CD4-positive, alpha-beta memory T cell (primary cell): ENCODE data around the gene ZNF263. TPM values are rescaled to one million over a fixed set of nuclear protein-coding genes. Genes with fewer than 3 reads are reported as not detected.

Source experiments
- CTCF ChIA-PET: fragments of 350-600 bp; sonication (Branson Sonifier 250); formaldehyde crosslinking; loops from one replicate; lab custom pipeline; 2021; ENCODE audit warnings: inconsistent platforms; ENCODE audit not compliant: partially characterized antibody; lab: Charles Lee
- POLR2A ChIA-PET: fragments of 350-600 bp; sonication (Branson Sonifier 250); formaldehyde crosslinking; loops from one replicate; lab custom pipeline; 2021; ENCODE audit not compliant: partially characterized antibody; lab: Charles Lee
- DNase-seq, 5 donors: peaks; one replicate each; pipeline versions ENCODE4 v3.0.0 to v3.0.0-alpha.2; 2020 to 2022; ENCODE audit warnings: mixed read lengths in 1 of 5
- H3K27ac ChIP-seq: one replicate; pipeline ENCODE4 v1.7.0; 2013; ENCODE audit warnings: low read depth, low read length
- H3K27me3 ChIP-seq: 2 replicates; pipeline ENCODE4 v1.7.0; 2013; ENCODE audit warnings: mild to moderate bottlenecking, low read length, moderate library complexity; ENCODE audit not compliant: insufficient read depth
- H3K36me3 ChIP-seq: 2 replicates; pipeline ENCODE4 v1.7.0; 2013; ENCODE audit warnings: mild to moderate bottlenecking, low read length, moderate library complexity; ENCODE audit not compliant: insufficient read depth
- H3K4me1 ChIP-seq: 2 replicates; pipeline ENCODE4 v1.7.0; 2013; ENCODE audit warnings: mild to moderate bottlenecking, low read length, moderate library complexity; ENCODE audit not compliant: insufficient read depth
- H3K4me3 ChIP-seq, 2 donors: one replicate each; pipeline ENCODE4 v1.7.0; 2013; ENCODE audit warnings: low read length in 2 of 2, mild to moderate bottlenecking in 1 of 2
- H3K9me3 ChIP-seq, 2 donors: one replicate each; pipeline ENCODE4 v1.7.0; 2013; ENCODE audit warnings: low read length in 2 of 2, control low read depth in 1 of 2; ENCODE audit not compliant: control insufficient read depth in 1 of 2
- H3K27ac Mint-ChIP-seq, 7 donors: one replicate each; pipeline ENCODE4 v1.8.0; 2020 to 2021; ENCODE audit warnings: mixed read lengths in 7 of 7, mild to moderate bottlenecking in 6 of 7, inconsistent platforms in 3 of 7, moderate library complexity in 3 of 7
- H3K27me3 Mint-ChIP-seq, 2 donors: one replicate each; pipeline ENCODE4 v1.8.0; 2020 to 2021; ENCODE audit warnings: mixed read lengths in 2 of 2
- H3K36me3 Mint-ChIP-seq, 2 donors: one replicate each; pipeline ENCODE4 v1.8.0; 2020 to 2021; ENCODE audit warnings: mixed read lengths in 2 of 2, inconsistent platforms in 1 of 2, mild to moderate bottlenecking in 1 of 2
- H3K4me1 Mint-ChIP-seq, 4 donors: one replicate each; pipeline ENCODE4 v1.8.0; 2020 to 2021; ENCODE audit warnings: mixed read lengths in 4 of 4, mild to moderate bottlenecking in 1 of 4
- H3K4me3 Mint-ChIP-seq, 8 donors: one replicate each; pipeline ENCODE4 v1.8.0; 2020 to 2021; ENCODE audit warnings: mixed read lengths in 8 of 8, mild to moderate bottlenecking in 7 of 8, moderate library complexity in 6 of 8, inconsistent platforms in 3 of 8
- H3K9me3 Mint-ChIP-seq, 8 donors: one replicate each; pipeline ENCODE4 v1.8.0; 2020 to 2021; ENCODE audit warnings: mixed read lengths in 8 of 8, mild to moderate bottlenecking in 5 of 8, inconsistent platforms in 3 of 8, moderate library complexity in 1 of 8
- intact Hi-C: fragments of 100-400 bp; cut with micrococcal nuclease; formaldehyde crosslinking; loops from one replicate; pipeline ENCODE4 v1.15.1; 2023
- polyA plus RNA-seq, 2 donors: library from polyadenylated mRNA; unstranded; fragments of 300-500 nt; fragmentation: Illumina TruSeq; gene quantifications; one replicate each; pipeline ENCODE4 v1.2.3, GENCODE V29; 2021
- total RNA-seq, 2 experiments: library from RNA; stranded (reverse); gene quantifications; one replicate each; pipeline ENCODE4 v1.2.3, GENCODE V29; 2021

ZNF263 gene
- total and polyA plus RNA-seq, 4 experiments from 2014 or later = 29.3 to 45.1 (median 40.9) TPM

GRCh38 chr16:3242709-3243108 is 40.6 kb upstream of the ZNF263 start:
- Histone ChIP-seq H3K27ac (no peak overlapping the region), H3K27me3 (no peaks in the 10 kb centered on the region), H3K4me3 (no peak overlapping the region), H3K9me3 (no peaks in the 10 kb centered on the region), H3K36me3 (no peaks in the 10 kb centered on the region), H3K4me1 (no peaks in the 10 kb centered on the region)
- POLR2A ChIA-PET = no interaction called here
- Mint-ChIP-seq H3K27ac (no peak overlapping the region), H3K36me3 (no peaks in the 10 kb centered on the region), H3K9me3 (peaks cover 0 to 3% (median 0%) of the 10 kb centered on the region in 8 donors), H3K4me3 (no peak overlapping the region), H3K27me3 (peaks cover 2 to 4% of the 10 kb centered on the region in 2 donors), H3K4me1 (no peaks in the 10 kb centered on the region)
- no peak for DNase-seq
- intact Hi-C loops = no loop called here
- CTCF ChIA-PET = interaction anchor here (0.8 to 1.1 kb wide), 2 partner anchors 9 to 51 kb away, joined by 3 read pairs; no protein-coding TSS in a partner anchor

DNA sequence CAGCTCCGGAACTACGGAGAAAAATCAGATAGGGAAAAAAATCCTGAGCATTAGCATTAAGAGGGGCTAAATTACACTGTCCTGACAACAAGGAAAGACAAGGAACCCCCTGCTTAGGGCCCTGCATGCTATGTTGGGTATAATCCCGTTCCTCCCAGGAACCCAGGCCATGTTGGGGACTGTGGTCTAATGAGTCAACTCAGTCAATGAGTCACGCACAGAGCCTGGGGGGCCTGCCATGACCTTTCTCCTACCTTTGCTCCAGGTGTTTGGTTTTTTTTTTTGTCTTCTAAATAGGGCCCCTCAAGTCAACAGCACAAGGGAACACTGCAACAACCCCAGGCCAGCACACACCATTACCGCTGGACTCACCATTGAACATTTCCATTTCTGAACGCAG is 39.4 kb upstream of the ZNF263 start:
- H3K4me1 ChIP-seq = no peaks in the 10 kb centered on the region
- Mint-ChIP-seq H3K27ac (no peak overlapping the region), H3K27me3 (peaks cover 2 to 4% of the 10 kb centered on the region in 2 donors), H3K4me1 (no peaks in the 10 kb centered on the region), H3K4me3 (no peak overlapping the region), H3K9me3 (peaks cover 0 to 3% (median 0%) of the 10 kb centered on the region in 8 donors), H3K36me3 (no peaks in the 10 kb centered on the region)
- CTCF ChIA-PET = no interaction called here
- H3K4me3 ChIP-seq = no peak overlapping the region
- no peaks in the 10 kb centered on the region for H3K27me3 ChIP-seq
- H3K9me3 ChIP-seq = no peaks in the 10 kb centered on the region
- H3K36me3 ChIP-seq = no peaks in the 10 kb centered on the region
- intact Hi-C loops = no loop called here
- POLR2A ChIA-PET = no interaction called here
- no peak overlapping the region for H3K27ac ChIP-seq
- DNase-seq = no peak

DNA sequence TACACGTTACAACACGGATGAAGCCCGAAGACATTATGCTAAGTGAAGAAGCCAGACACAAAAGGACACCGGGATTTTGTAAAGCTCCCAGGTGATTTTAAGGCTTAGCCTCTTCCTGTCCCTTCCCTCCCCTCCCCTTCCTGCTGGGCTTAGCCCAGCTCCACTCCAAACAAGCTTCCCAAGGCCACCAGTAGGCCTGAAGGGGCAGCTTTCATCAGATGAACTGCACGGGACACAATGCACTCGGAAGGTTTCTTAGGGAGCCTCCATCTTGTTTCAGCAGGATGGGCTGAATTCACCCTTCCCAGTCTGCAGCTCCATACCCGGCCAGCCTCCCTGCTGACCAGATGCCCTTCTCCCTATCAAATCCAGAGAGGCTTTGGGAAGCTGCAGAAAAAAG is 37.3 kb upstream of the ZNF263 start:
- Histone ChIP-seq H3K27me3 (no peaks in the 10 kb centered on the region), H3K4me1 (no peaks in the 10 kb centered on the region), H3K36me3 (no peaks in the 10 kb centered on the region), H3K27ac (no peak overlapping the region), H3K9me3 (no peaks in the 10 kb centered on the region), H3K4me3 (no peak overlapping the region)
- H3K27me3 Mint-ChIP-seq = peaks cover 2 to 4% of the 10 kb centered on the region in 2 donors
- H3K4me1 Mint-ChIP-seq = no peaks in the 10 kb centered on the region
- no peaks in the 10 kb centered on the region for H3K36me3 Mint-ChIP-seq
- DNase-seq = no peak
- POLR2A ChIA-PET = no interaction called here
- CTCF ChIA-PET = interaction anchor here (0.6 kb wide), 1 partner anchor 51 kb away, joined by 3 read pairs; no protein-coding TSS in a partner anchor
- H3K4me3 Mint-ChIP-seq = no peak overlapping the region
- H3K27ac Mint-ChIP-seq = peak overlapping the region in 1 of 7 donors; percentile 13
- intact Hi-C loops = no loop called here
- peaks cover 0 to 3% (median 0%) of the 10 kb centered on the region in 8 donors for H3K9me3 Mint-ChIP-seq

GRCh38 chr16:3246876-3247275 is 36.4 kb upstream of the ZNF263 start:
- no peak for DNase-seq
- Mint-ChIP-seq H3K4me3 (no peak overlapping the region), H3K9me3 (peaks cover 0 to 3% (median 0%) of the 10 kb centered on the region in 8 donors), H3K36me3 (no peaks in the 10 kb centered on the region), H3K27me3 (peaks cover 2 to 4% of the 10 kb centered on the region in 2 donors), H3K4me1 (no peaks in the 10 kb centered on the region), H3K27ac (no peak overlapping the region)
- Histone ChIP-seq H3K36me3 (no peaks in the 10 kb centered on the region), H3K27me3 (no peaks in the 10 kb centered on the region), H3K9me3 (no peaks in the 10 kb centered on the region), H3K4me1 (no peaks in the 10 kb centered on the region), H3K4me3 (no peak overlapping the region), H3K27ac (no peak overlapping the region)
- intact Hi-C loops = no loop called here
- ChIA-PET POLR2A (no interaction called here), CTCF (no interaction called here)

DNA sequence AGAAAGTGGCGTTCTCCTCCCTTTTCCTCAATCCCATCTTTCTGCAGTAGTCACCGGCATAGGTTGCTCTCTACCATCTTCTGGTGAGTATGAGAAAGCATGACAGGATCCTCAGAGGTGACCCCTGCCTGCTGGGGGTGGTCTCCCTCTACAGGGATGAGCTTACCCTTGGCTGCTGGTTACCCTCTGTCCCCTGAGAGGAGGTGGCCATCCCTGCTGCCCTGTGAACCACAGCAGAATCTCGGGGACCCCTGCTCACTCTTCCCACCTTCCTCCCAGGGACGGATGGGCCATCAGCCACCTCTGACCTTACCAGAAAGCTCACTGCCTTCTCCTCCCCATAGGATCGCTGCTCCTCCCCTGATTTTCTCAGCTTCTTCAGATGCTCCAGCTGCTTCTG is 34.7 kb upstream of the ZNF263 start:
- CTCF ChIA-PET = no interaction called here
- Mint-ChIP-seq H3K4me1 (no peaks in the 10 kb centered on the region), H3K9me3 (peaks cover 0 to 3% (median 0%) of the 10 kb centered on the region in 8 donors), H3K27me3 (peaks cover 0 to 2% of the 10 kb centered on the region in 2 donors), H3K27ac (no peak overlapping the region), H3K4me3 (no peak overlapping the region), H3K36me3 (no peaks in the 10 kb centered on the region)
- POLR2A ChIA-PET = no interaction called here
- no peaks in the 10 kb centered on the region for H3K4me1 ChIP-seq
- H3K9me3 ChIP-seq = no peaks in the 10 kb centered on the region
- no peak overlapping the region for H3K27ac ChIP-seq
- H3K27me3 ChIP-seq = no peaks in the 10 kb centered on the region
- intact Hi-C loops = no loop called here
- no peak for DNase-seq
- no peaks in the 10 kb centered on the region for H3K36me3 ChIP-seq
- no peak overlapping the region for H3K4me3 ChIP-seq

DNA sequence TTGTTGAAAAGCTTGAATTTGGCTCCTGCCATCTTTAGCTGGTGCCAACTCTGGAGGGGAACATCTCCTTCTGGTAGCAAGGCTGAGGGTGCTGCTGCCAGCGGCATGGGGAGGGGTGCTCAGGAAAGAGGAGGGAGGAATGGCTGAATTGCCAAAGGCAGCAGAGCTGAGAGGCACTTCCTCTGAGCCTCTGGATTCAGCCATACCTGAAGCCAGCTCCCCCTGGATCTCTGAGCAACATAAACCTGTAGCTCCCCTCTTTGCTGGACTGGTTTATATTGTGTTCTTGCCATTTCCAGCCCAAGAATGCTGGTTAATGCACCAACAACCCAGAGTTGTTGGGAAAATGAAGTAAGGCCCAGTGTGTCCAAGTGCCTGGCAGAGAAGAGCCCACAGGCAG is 34.3 kb upstream of the ZNF263 start:
- H3K27ac Mint-ChIP-seq = no peak overlapping the region
- H3K27me3 Mint-ChIP-seq = peaks cover 0 to 2% of the 10 kb centered on the region in 2 donors
- ChIA-PET POLR2A (no interaction called here), CTCF (no interaction called here)
- Histone ChIP-seq H3K9me3 (no peaks in the 10 kb centered on the region), H3K4me1 (no peaks in the 10 kb centered on the region), H3K4me3 (no peak overlapping the region), H3K27me3 (no peaks in the 10 kb centered on the region), H3K36me3 (no peaks in the 10 kb centered on the region), H3K27ac (no peak overlapping the region)
- peaks cover 0 to 3% (median 0%) of the 10 kb centered on the region in 8 donors for H3K9me3 Mint-ChIP-seq
- H3K4me3 Mint-ChIP-seq = no peak overlapping the region
- no peak for DNase-seq
- intact Hi-C loops = no loop called here
- H3K4me1 Mint-ChIP-seq = no peaks in the 10 kb centered on the region
- H3K36me3 Mint-ChIP-seq = no peaks in the 10 kb centered on the region

GRCh38 chr16:3249451-3249850 is 33.8 kb upstream of the ZNF263 start:
- Histone ChIP-seq H3K4me1 (no peaks in the 10 kb centered on the region), H3K36me3 (no peaks in the 10 kb centered on the region), H3K27me3 (no peaks in the 10 kb centered on the region), H3K9me3 (no peaks in the 10 kb centered on the region), H3K27ac (no peak overlapping the region), H3K4me3 (no peak overlapping the region)
- no peak overlapping the region for H3K4me3 Mint-ChIP-seq
- ChIA-PET POLR2A (interaction anchor here (1.0 kb wide), 1 partner anchor 208 kb away, joined by 3 read pairs; no protein-coding TSS in a partner anchor), CTCF (no interaction called here)
- intact Hi-C loops = no loop called here
- H3K27ac Mint-ChIP-seq = no peak overlapping the region
- no peak for DNase-seq
- no peaks in the 10 kb centered on the region for H3K4me1 Mint-ChIP-seq
- H3K36me3 Mint-ChIP-seq = no peaks in the 10 kb centered on the region
- H3K27me3 Mint-ChIP-seq = peaks cover 0 to 2% of the 10 kb centered on the region in 2 donors
- H3K9me3 Mint-ChIP-seq = peaks cover 0 to 3% (median 0%) of the 10 kb centered on the region in 8 donors
